ENCODE data around the gene NRXN2. TPM values are rescaled to one million over a fixed set of nuclear protein-coding genes. Genes with fewer than 3 reads are reported as not detected.

The NRXN2 gene
- polyA plus RNA-seq, 1 experiment, result not detected

DNA sequence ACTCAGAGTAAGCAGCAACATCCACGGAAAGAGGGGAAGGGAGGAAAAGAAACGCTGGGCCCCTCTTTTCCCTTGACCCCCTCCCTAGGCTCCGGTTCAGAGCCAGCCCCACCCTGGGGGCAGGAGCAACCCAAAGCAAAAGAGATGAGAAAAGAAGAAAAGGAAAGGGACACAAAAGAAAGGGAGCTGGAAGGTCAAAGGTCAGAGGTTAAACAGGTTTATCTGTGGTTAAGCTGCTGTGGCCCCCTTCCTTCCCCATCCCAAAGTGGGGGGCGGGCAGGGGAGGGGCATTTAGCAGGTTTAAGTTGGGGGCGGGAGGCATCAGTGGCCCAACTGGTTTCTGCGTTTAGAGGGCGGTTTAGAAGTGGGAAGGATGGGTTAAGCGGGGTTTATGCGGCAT lies 96.4 kb downstream of the NRXN2 start:
- H3K27ac ChIP-seq (ENCODE audit: low read depth, low read length), result no peak overlapping the region
- TF ChIP-seq, protein P1, sequence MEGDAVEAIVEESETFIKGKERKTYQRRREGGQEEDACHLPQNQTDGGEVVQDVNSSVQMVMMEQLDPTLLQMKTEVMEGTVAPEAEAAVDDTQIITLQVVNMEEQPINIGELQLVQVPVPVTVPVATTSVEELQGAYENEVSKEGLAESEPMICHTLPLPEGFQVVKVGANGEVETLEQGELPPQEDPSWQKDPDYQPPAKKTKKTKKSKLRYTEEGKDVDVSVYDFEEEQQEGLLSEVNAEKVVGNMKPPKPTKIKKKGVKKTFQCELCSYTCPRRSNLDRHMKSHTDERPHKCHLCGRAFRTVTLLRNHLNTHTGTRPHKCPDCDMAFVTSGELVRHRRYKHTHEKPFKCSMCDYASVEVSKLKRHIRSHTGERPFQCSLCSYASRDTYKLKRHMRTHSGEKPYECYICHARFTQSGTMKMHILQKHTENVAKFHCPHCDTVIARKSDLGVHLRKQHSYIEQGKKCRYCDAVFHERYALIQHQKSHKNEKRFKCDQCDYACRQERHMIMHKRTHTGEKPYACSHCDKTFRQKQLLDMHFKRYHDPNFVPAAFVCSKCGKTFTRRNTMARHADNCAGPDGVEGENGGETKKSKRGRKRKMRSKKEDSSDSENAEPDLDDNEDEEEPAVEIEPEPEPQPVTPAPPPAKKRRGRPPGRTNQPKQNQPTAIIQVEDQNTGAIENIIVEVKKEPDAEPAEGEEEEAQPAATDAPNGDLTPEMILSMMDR (IDR thresholded peaks at IDR 0.05; ENCODE audit: low read depth, low read length), result no peak

GRCh38 chr11:64624883-64625481 lies 98.0 kb downstream of the NRXN2 start:
- DNase-seq (ENCODE audit: low read depth, low spot score), result no peak
- H3K4me3 ChIP-seq (ENCODE audit: low read depth, low read length), result no peak overlapping the region
- peaks cover 27% of the 10 kb centered on the region for H3K27me3 ChIP-seq (ENCODE audit: control insufficient read depth, insufficient read depth, low read length)
- no peak overlapping the region for H3K27ac ChIP-seq (ENCODE audit: low read depth, low read length)
- POLR2A ChIA-PET, result no interaction called here
- TF ChIP-seq, protein P1 (IDR thresholded peaks at IDR 0.05; ENCODE audit: low read depth, low read length), result no peak
- H3K9me3 ChIP-seq (ENCODE audit: control insufficient read depth, insufficient read depth, low read length), result no peaks in the 10 kb centered on the region
- CTCF ChIA-PET, result no interaction called here

More for the DNA sequence above, 96.4 kb downstream of the NRXN2 start:
- ChIA-PET POLR2A (no interaction called here), CTCF (no interaction called here)
- no peak for DNase-seq (ENCODE audit: low read depth, low spot score)
- Histone ChIP-seq H3K27me3 (ENCODE audit: control insufficient read depth, insufficient read depth, low read length) (peaks cover 27% of the 10 kb centered on the region), H3K9me3 (ENCODE audit: control insufficient read depth, insufficient read depth, low read length) (no peaks in the 10 kb centered on the region; the same call in 1 of the 2 replicates), H3K4me3 (ENCODE audit: low read depth, low read length) (no peak overlapping the region)

- CTCF ChIA-PET, result no interaction called here
Measured at GRCh38 chr11:64622681-64623080, 100.3 kb downstream of the NRXN2 start.

DNA sequence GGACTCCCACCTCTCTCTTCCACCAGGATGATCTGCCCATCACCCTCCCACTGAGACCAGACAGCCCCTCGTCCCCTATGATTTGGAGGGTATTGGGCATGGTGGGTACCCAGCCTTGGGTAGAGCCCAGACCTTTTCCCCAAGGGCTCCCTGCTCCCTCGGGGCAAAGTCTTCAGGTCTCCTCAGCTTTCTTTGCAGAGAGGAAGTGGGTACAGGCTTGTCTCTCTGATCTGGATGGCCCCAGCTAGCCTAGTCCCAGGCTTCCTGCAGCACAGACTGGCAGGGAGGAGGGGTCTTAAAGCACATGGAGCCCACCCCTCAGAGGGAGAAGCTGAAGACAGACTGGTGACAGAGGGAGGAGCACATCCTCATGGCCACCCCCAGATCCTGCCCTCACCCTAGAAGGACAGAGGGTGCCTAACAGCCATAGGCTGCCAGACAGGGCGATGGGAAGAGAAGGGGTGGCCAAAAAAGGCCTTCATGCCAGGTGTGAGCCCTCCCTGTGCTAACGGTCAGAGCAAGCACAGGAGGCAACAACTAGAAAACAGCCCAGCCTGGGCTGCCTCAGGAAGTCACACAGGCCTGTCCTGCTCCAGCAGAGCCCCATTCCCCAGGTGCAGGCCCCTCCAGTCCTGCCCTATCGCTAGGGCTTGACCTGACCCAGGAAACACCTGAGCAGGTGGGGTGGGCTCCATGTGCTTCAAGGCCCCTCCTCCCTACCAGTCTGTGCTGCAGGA lies 101.5 kb downstream of the NRXN2 start:
- Histone ChIP-seq H3K9me3 (ENCODE audit: control insufficient read depth, insufficient read depth, low read length) (no peaks in the 10 kb centered on the region), H3K27ac (ENCODE audit: low read depth, low read length) (no peak overlapping the region), H3K27me3 (ENCODE audit: control insufficient read depth, insufficient read depth, low read length) (peaks cover 22% of the 10 kb centered on the region), H3K4me3 (ENCODE audit: low read depth, low read length) (no peak overlapping the region)
- ChIA-PET POLR2A (no interaction called here), CTCF (no interaction called here)
- DNase-seq (ENCODE audit: low read depth, low spot score), result no peak
- TF ChIP-seq, protein P1 (IDR thresholded peaks at IDR 0.05; ENCODE audit: low read depth, low read length), result no peak

More at GRCh38 chr11:64622681-64623080, 100.3 kb downstream of the NRXN2 start:
- Histone ChIP-seq H3K4me3 (ENCODE audit: low read depth, low read length) (no peak overlapping the region), H3K9me3 (ENCODE audit: control insufficient read depth, insufficient read depth, low read length) (no peaks in the 10 kb centered on the region), H3K27me3 (ENCODE audit: control insufficient read depth, insufficient read depth, low read length) (peaks cover 22% of the 10 kb centered on the region), H3K27ac (ENCODE audit: low read depth, low read length) (no peak overlapping the region)
- TF ChIP-seq, protein P1 (IDR thresholded peaks at IDR 0.05; ENCODE audit: low read depth, low read length), result no peak
- no peak for DNase-seq (ENCODE audit: low read depth, low spot score)
- POLR2A ChIA-PET, result no interaction called here

GRCh38 chr11:64620381-64620971 lies 102.5 kb downstream of the NRXN2 start:
- no peak overlapping the region for H3K27ac ChIP-seq (ENCODE audit: low read depth, low read length)
- TF ChIP-seq, protein P1 (IDR thresholded peaks at IDR 0.05; ENCODE audit: low read depth, low read length), result no peak
- peaks cover 17% of the 10 kb centered on the region for H3K27me3 ChIP-seq (ENCODE audit: control insufficient read depth, insufficient read depth, low read length)
- CTCF ChIA-PET, result no interaction called here
- POLR2A ChIA-PET, result no interaction called here
- no peaks in the 10 kb centered on the region for H3K9me3 ChIP-seq (ENCODE audit: control insufficient read depth, insufficient read depth, low read length)
- no peak overlapping the region for H3K4me3 ChIP-seq (ENCODE audit: low read depth, low read length)
- no peak for DNase-seq (ENCODE audit: low read depth, low spot score)
